GM12864 (cell line): Measurements from ENCODE around the gene ADSL.

Experiments
- DNase-seq: peaks from one replicate; pipeline ENCODE4 v3.0.0-alpha.2; 2011; ENCODE audit warnings: low read depth
- H3K4me3 ChIP-seq: 2 replicates; pipeline ENCODE4 v1.5.1; 2011; ENCODE audit warnings: mild to moderate bottlenecking, low read depth, low read length, control low read depth
- TF ChIP-seq, protein P1 (sequence below): IDR thresholded peaks from 2 replicates; pipeline ENCODE4 v1.5.1; 2011; ENCODE audit warnings: low read depth, mild to moderate bottlenecking, moderate library complexity, low read length, control low read depth, inconsistent platforms; ENCODE audit errors: missing control alignments

ADSL gene

DNA sequence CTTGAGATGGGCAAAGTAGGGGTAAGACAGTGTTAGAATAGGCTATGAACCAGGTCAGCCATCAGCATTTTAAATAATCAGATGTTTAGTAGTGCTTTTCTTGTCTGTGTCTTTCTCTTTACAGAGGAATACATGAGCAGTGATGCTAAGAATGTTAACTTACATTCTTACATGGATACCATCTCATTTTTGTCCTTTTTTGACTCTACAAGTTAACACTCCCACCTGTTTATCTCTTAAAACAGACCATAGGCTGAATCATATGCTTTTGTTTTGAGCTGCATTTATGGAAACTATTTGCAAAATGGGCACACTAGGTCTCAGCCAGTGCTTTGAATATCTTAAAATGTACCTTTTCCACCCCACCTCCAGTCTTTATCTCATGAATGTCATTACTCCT lies 25.6 kb upstream of the ADSL start:
- TF ChIP-seq, protein P1, sequence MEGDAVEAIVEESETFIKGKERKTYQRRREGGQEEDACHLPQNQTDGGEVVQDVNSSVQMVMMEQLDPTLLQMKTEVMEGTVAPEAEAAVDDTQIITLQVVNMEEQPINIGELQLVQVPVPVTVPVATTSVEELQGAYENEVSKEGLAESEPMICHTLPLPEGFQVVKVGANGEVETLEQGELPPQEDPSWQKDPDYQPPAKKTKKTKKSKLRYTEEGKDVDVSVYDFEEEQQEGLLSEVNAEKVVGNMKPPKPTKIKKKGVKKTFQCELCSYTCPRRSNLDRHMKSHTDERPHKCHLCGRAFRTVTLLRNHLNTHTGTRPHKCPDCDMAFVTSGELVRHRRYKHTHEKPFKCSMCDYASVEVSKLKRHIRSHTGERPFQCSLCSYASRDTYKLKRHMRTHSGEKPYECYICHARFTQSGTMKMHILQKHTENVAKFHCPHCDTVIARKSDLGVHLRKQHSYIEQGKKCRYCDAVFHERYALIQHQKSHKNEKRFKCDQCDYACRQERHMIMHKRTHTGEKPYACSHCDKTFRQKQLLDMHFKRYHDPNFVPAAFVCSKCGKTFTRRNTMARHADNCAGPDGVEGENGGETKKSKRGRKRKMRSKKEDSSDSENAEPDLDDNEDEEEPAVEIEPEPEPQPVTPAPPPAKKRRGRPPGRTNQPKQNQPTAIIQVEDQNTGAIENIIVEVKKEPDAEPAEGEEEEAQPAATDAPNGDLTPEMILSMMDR: no peak

DNA sequence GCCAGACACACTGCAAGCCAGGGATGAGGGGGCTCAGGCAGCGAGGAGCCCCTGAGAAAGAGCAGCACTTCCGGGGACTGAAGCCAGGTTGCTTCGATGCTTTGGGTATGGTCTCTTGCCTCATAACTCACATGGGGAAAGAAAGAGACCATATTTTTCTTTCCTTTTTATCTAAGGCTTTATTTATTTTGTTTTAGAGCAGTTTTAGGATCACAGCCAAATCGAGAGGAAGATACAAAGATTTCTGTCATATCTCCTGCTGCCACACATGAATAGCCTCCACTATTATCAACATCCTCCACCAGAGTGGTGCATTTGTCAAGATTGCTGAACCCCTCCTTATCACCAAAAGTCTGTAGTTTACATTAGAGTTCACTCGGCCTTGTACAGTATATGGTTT lies 24.3 kb upstream of the ADSL start:
- no peak for DNase-seq
- H3K4me3 ChIP-seq: no peak overlapping the region
- TF ChIP-seq, protein P1: no peak

More for the DNA sequence above, 25.6 kb upstream of the ADSL start:
- no peak for DNase-seq
- H3K4me3 ChIP-seq: no peak overlapping the region

DNA sequence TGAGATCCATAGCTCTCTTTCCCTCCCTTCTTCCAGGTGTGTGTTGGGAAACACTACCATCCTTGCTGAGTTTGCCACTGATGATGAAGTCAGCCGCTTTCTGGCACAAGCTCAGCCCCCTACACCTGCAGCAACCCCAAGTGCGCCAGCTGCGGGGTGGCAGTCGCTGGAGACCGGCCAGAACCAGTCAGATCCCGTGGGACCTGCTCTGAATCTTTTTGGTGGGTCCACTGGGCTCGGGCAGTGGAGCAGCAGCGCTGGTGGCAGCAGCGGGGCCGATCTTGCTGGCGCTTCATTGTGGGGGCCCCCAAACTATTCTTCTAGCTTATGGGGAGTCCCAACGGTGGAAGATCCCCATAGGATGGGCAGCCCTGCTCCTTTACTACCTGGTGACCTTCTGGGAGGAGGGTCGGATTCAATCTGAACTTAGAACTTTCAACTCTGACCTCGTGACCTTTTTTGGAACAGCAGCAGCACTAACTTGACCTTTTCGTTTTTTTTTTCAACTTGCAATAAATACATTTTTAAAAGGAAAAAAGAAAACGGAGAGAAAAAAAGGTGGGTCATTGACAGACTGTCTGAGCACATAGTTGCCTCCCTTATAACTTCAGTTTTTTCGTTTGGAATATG lies 23.4 kb upstream of the ADSL start:
- DNase-seq: no peak
- no peak overlapping the region for H3K4me3 ChIP-seq
- TF ChIP-seq, protein P1: no peak

DNA sequence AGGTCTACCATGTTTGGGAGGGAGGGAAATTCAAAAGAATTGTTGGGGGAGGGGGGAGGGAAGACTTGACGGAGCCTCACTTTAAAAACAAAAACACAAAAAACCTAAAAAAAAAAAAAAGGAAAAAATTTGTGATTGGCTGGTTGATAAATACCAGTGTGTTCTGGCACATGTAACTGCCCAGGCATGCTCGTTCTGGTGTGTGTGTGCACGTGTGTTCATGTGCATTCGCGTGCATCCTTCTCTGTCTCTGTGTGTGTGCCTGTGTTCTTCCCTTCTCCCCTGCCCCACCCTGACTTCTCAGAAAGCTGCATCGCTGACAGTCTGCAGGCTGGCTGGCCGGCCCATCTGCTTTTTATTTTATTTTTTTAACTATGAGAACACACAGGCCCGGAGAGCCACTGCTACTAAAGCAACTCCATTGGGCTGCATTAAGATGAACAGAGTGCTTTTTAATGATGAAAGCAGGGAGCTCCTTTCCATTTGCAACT lies 22.6 kb upstream of the ADSL start:
- no peak overlapping the region for H3K4me3 ChIP-seq
- TF ChIP-seq, protein P1: no peak
- DNase-seq: no peak

DNA sequence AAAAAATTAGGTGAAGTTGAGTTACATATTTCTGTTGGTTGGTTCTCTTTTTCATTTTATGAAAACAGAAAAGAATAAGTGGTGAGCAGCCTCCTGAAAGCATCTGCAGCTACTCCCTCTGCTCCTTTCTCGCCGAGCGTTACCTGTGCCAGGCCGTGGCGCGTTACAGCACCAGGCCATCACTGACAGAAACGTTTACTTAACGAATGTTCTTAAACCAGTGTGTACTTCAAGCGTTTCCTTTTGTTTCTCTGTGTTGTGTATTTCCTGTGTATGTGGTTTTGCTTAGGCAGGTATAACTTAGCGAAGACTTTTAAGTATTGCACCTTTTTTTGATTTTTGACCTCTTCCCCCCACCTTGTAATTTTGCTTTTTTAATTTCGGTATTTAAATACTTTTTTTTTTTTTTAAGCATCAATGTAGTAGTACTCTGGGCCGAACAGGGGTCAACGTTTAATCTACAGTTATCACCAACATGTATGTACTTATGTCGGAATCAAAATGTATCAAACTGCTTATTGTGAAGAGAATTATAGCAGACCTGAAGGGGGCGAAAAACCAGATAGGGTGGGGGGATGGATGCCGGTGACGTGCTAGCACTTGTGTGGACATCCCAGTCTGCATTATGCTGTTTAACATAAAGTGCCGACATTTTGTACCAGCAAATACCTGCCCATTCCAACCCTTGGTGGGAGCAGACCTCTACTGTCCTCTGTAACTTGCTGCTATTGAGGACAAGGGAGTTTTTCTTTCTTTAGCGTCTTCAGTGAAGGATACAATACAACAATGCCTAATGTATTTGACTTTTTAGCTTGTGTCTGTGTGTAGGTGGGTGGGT lies 21.6 kb upstream of the ADSL start:
- TF ChIP-seq, protein P1: no peak
- H3K4me3 ChIP-seq: no peak overlapping the region
- DNase-seq: no peak

DNA sequence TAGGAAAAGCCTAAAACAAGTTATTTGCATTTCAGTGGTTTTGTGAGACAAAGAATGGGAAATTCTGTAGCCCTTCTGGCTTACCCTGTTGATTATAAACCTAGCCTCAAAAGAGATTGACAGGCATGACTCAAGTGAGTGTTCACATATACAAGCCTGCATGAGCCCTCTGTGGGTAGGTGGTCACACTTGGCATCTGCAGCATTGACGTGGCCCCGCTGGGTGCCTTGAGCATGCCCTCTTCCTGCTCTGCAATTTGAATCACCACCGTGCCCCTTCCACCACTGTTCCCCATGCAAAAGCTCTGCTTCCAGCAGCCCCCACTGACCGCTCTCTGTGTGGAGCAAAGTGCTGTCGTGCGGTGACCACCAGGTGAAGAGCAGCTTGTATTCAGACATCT lies 21.0 kb upstream of the ADSL start:
- no peak overlapping the region for H3K4me3 ChIP-seq
- TF ChIP-seq, protein P1: no peak

More for the DNA sequence above, 21.0 kb upstream of the ADSL start:
- no peak for DNase-seq
